GM18508 (cell line): ENCODE data around the gene CCDC194.

Source experiments
- ATAC-seq: cut with Tn5 transposase; IDR thresholded peaks from one replicate; pipeline ENCODE4 v1.9.1; 2021; ENCODE audit warnings: moderate number of reproducible peaks; ENCODE audit not compliant: insufficient read depth, unreplicated experiment

Gene CCDC194, protein sequence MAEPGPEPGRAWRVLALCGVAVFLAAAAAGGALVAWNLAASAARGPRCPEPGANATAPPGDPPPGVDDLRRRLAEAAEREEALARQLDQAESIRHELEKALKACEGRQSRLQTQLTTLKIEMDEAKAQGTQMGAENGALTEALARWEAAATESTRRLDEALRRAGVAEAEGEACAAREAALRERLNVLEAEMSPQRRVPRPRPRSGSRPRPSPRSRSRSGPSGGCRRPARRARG

DNA sequence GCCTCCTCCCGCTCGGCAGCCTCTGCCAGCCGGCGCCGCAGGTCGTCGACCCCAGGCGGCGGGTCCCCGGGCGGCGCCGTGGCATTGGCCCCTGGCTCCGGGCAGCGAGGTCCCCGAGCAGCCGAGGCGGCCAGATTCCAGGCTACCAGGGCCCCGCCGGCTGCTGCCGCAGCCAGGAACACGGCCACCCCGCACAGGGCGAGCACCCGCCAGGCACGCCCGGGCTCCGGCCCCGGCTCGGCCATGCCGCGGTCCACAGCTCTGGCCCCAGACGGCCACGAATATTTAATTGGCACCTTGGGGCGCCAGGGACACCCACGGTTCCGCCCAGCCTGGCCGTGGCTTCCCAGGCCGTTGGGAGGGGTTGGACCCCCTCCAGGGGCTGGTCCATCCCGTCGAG lies at the start of gene CCDC194:
Gene CCDC194, minus strand, starts transcription at position 283 of the 400 bp plus-strand sequence. Its CDS starts 38 bp downstream, at position 245.
- ATAC-seq = no peak

DNA sequence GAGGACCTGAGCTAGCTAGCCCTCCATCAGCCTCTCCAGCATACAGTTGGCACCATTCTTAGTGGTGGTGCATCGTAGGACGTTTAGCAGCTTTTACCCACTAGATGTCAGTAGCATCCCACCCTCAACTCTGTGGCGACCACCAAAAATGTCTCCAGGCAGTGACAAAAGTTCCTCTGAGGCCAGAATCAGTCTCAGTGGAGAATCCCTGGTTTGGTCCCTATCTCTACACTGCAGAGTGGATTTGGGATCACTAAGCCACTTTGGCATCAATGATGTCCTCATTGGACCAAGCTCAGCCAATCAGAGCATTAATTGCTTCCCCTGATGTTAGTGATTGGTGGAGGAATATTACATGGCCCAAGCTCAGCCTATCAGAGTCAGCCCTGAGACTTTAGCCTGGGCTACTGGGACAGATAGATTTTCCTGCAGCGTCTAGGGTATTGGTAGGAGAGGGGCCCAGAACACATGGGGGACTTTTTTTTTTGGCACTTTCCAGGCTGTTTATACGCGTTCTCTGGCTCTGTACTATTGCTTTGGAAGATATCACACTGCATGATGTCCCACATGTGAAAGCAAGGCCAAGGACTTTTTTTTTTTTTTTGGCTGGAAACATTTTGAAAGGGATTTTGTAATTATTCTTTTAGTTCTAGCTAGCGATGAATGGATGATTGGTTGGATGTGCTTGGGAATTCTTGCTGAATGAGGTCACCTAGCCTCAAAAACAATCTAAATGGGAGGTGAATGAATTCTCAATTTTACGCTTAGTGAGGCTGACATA lies 47.4 kb upstream of the CCDC194 start:
- ATAC-seq = no peak

- no peak for ATAC-seq
Observed at GRCh38 chr19:17436874-17437267, 42.9 kb upstream of the CCDC194 start.

GRCh38 chr19:17436094-17436873 lies 42.3 kb upstream of the CCDC194 start:
- ATAC-seq = no peak

DNA sequence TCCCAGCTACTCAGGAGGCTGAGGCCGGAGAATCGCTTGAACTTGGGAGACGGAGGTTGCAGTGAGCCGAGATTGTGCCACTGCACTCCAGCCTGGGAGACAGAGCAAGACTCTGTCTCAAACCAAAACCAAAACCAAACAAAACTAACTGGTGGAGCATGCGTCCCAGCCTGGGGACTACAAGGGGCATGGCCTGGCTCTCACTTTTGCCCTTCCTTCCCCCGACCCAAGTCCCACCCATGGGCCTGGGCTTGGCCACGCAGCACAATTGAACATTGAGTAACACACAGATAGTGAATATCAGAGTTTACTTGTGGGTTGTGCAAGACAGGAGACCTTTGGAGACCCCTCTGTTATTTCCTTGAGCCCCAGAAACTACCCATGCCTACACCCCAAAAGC lies 41.2 kb upstream of the CCDC194 start:
- no peak for ATAC-seq

DNA sequence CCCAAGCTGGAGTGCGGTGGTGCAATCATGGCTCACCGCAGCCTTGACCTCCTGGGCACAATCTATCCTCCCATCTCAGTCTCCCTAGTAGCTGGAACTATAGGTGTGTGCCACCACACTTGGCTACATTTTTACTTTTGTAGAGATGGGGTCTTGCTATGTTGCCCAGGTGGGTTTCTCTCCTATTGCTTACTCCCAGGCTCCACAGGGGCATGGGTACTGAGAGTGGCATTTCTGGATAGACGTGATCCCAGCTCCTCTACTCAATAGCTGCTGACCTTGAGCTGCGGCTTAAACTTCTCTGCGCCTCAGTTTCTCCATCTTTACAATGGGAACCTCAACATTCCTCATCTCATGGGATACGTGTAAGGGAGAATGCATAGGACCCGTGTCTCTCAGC lies 37.4 kb upstream of the CCDC194 start:
- ATAC-seq = no peak

DNA sequence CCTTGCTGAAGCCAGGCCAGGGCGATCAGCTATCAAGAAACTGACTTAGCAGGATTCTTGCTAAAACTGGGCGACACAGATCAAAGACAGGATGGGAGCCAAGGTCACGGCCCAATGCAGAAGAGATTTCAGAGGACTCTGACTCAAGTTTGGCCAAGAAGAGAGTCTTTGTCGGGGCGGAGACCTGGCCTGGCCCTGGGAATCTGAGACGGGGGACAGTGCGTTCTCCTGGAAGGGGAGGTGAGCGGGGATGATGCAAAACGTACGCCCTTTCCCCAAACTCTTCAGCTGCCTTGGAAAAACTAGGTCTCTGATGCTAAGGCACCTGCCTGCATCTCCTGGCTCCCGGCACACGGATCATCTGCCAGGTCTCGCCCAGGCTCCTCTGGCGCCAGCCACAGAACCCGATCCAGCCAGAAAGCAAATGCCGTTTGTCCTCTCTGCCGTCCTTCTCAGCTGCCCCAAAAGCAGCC lies 35.7 kb upstream of the CCDC194 start:
- no peak for ATAC-seq

- no peak for ATAC-seq
Observed at GRCh38 chr19:17424743-17425365, 30.9 kb upstream of the CCDC194 start.

GRCh38 chr19:17423429-17424208 lies 29.6 kb upstream of the CCDC194 start:
- no peak for ATAC-seq

DNA sequence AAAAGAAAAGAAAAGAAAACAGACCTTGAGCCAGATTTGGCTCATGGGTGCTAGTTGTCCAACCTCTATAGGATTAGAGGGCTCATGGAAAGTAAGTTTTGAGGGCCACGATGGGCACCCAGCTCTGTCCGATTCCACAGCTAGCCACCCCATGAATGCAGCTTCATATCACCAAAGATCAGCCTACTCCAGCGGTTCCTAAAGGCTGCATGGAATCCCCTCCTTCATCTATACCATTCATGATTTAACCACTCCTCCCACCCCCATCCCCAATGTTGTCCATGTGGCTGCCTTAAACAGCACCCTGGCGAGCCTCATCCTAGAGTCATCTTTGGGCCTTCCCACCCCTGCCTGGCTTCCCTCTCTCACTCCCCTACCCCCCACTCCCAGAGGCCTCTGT lies 27.9 kb upstream of the CCDC194 start:
- no peak for ATAC-seq

DNA sequence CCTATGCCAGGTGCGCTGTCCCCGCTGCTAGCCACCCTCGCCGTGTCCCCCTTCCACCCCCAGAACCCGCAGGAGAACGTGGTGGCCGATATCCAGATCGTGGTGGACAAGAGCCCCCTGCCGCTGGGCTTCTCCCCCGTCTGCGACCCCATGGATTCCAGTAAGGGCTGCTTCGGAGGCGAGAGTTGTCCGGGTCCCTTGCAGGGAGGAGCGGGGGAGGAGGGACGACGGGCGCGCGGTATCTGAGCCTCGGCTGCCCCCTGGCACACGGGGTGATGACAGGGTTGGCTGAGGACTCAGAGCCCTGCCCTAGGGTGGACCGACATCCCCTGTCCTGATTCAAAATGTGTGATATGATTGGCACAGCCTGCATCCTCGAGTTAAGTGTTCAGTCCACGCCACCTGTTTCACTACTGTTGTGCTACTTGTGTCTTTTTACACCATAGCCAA lies 26.5 kb upstream of the CCDC194 start:
- ATAC-seq = no peak

- no peak for ATAC-seq
Observed at GRCh38 chr19:17419621-17420474, 25.9 kb upstream of the CCDC194 start, which contains the start of gene MVB12A. Gene MVB12A, plus strand, starts transcription at chr19:17420047. Its CDS starts 89 bp downstream, at chr19:17420136.

GRCh38 chr19:17419154-17419620 lies 25.2 kb upstream of the CCDC194 start:
- ATAC-seq = no peak

- ATAC-seq = no peak
Observed at GRCh38 chr19:17418710-17419109, 24.7 kb upstream of the CCDC194 start.

GRCh38 chr19:17415121-17415520 lies 21.1 kb upstream of the CCDC194 start:
- ATAC-seq = no peak

- ATAC-seq = no peak
Observed at GRCh38 chr19:17414097-17414496, 20.1 kb upstream of the CCDC194 start.

GRCh38 chr19:17411801-17412200 lies 17.8 kb upstream of the CCDC194 start:
- ATAC-seq = no peak

DNA sequence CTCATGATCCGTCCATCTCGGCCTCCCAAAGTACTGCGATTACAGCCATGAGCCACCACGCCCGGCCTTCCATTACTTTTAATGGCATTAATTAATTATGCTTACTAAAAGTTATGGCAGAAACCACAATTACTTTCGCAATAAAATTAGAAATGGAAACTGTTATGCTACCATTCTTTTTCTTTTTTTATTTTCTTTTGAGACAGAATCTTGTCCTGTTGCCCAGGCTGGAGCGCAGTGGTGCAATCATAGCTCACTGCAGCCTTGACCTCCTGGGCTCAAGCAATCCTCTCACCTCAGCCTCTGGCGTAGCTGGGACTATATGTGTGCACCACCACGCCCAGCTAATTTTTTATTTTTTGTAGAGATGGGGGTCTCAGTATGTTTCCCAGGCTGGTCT lies 16.0 kb upstream of the CCDC194 start:
- no peak for ATAC-seq

- no peak for ATAC-seq
Observed at GRCh38 chr19:17406887-17407196, 12.8 kb upstream of the CCDC194 start.
